Measurements from ENCODE around the gene VPS45. TPM values are rescaled to one million over a fixed set of nuclear protein-coding genes. Genes with fewer than 3 reads are reported as not detected.

The VPS45 gene
- total and polyA plus RNA-seq, 4 donors: 19.7 to 58.2 (median 46.2) TPM

GRCh38 chr1:150161747-150162581 lies 94.4 kb downstream of the VPS45 start:
- Histone ChIP-seq H3K27me3 (ENCODE audit: control insufficient read depth in 1 of 2, insufficient read depth in 2 of 2, low read length in 1 of 2) (no peaks in the 10 kb centered on the region), H3K27ac (ENCODE audit: low read depth in 1 of 2, low read length in 2 of 2) (peak overlapping the region; percentile 97 to 98), H3K4me1 (ENCODE audit: control insufficient read depth in 1 of 2, insufficient read depth in 2 of 2, low read length in 2 of 2) (no peaks in the 10 kb centered on the region), H3K9me3 (ENCODE audit: control insufficient read depth, low read length) (no peaks in the 10 kb centered on the region), H3K36me3 (ENCODE audit: control insufficient read depth in 1 of 2, insufficient read depth in 2 of 2, low read length in 1 of 2) (peaks cover 3 to 9% of the 10 kb centered on the region in 2 donors), H3K4me3 (ENCODE audit: low read length in 2 of 2) (no peak overlapping the region)
- intact Hi-C loops (cut with DNase I): loop anchor here in 1 of 2 donors (1.0 to 5.0 kb wide), 2 partner anchors 11 to 70 kb away; no protein-coding TSS in a partner anchor
- 58 to 62% methylated on average over 9 of the region's 9 CpGs for WGBS, 2 donors
- no peak for DNase-seq
- ATAC-seq (ENCODE audit: low FRiP score): no peak

- Histone ChIP-seq H3K27me3 (ENCODE audit: control insufficient read depth in 1 of 2, insufficient read depth in 2 of 2, low read length in 1 of 2) (no peaks in the 10 kb centered on the region), H3K4me3 (ENCODE audit: low read length in 2 of 2) (no peak overlapping the region), H3K9me3 (ENCODE audit: control insufficient read depth, low read length) (no peaks in the 10 kb centered on the region), H3K36me3 (ENCODE audit: control insufficient read depth in 1 of 2, insufficient read depth in 2 of 2, low read length in 1 of 2) (peaks cover 3 to 9% of the 10 kb centered on the region in 2 donors), H3K4me1 (ENCODE audit: control insufficient read depth in 1 of 2, insufficient read depth in 2 of 2, low read length in 2 of 2) (no peaks in the 10 kb centered on the region), H3K27ac (ENCODE audit: low read depth in 1 of 2, low read length in 2 of 2) (peak overlapping the region; percentile 97 to 98)
- DNase-seq (no peak), ATAC-seq (ENCODE audit: low FRiP score) (no peak)
- intact Hi-C loops (cut with DNase I): loop anchor here in 1 of 2 donors (1.0 to 5.0 kb wide), 2 partner anchors 11 to 70 kb away; no protein-coding TSS in a partner anchor
- 16 to 22% methylated on average over 4 of the region's 4 CpGs for WGBS, 2 donors
These were observed 94.9 kb downstream of the VPS45 start for GRCh38 chr1:150162582-150162861.

GRCh38 chr1:150162862-150163706 lies 95.5 kb downstream of the VPS45 start:
- ATAC-seq (ENCODE audit: low FRiP score) (peak; percentile 91), DNase-seq (peak; percentile 94 to 96)
- Histone ChIP-seq H3K4me3 (ENCODE audit: low read length in 2 of 2) (no peak overlapping the region), H3K9me3 (ENCODE audit: control insufficient read depth, low read length) (no peaks in the 10 kb centered on the region), H3K27me3 (ENCODE audit: control insufficient read depth in 1 of 2, insufficient read depth in 2 of 2, low read length in 1 of 2) (no peaks in the 10 kb centered on the region), H3K36me3 (ENCODE audit: control insufficient read depth in 1 of 2, insufficient read depth in 2 of 2, low read length in 1 of 2) (peaks cover 3 to 6% of the 10 kb centered on the region in 2 donors), H3K4me1 (ENCODE audit: control insufficient read depth in 1 of 2, insufficient read depth in 2 of 2, low read length in 2 of 2) (no peaks in the 10 kb centered on the region), H3K27ac (ENCODE audit: low read depth in 1 of 2, low read length in 2 of 2) (peak overlapping the region; percentile 98)
- WGBS, 2 donors: 1 to 2% methylated on average over 14 of the region's 14 CpGs
- intact Hi-C loops (cut with DNase I): loop anchor here in 1 of 2 donors (1.0 to 5.0 kb wide), 2 partner anchors 12 to 69 kb away; no protein-coding TSS in a partner anchor

GRCh38 chr1:150164224-150164623 lies 96.6 kb downstream of the VPS45 start:
- H3K9me3 ChIP-seq (ENCODE audit: control insufficient read depth, low read length): no peaks in the 10 kb centered on the region
- intact Hi-C loops (cut with DNase I): loop anchor here in 1 of 2 donors (5.0 kb wide), 1 partner anchor 68 kb away; no protein-coding TSS in a partner anchor
- no peaks in the 10 kb centered on the region for H3K4me1 ChIP-seq (ENCODE audit: control insufficient read depth in 1 of 2, insufficient read depth in 2 of 2, low read length in 2 of 2)
- 94 to 96% methylated on average over 5 of the region's 5 CpGs for WGBS, 2 donors
- DNase-seq: peak in 1 of 2 donors; percentile 76
- ATAC-seq (ENCODE audit: low FRiP score): no peak
- peak overlapping the region in 1 of 2 donors; percentile 98 for H3K27ac ChIP-seq (ENCODE audit: low read depth in 1 of 2, low read length in 2 of 2)
- peaks cover 0 to 1% of the 10 kb centered on the region in 2 donors for H3K36me3 ChIP-seq (ENCODE audit: control insufficient read depth in 1 of 2, insufficient read depth in 2 of 2, low read length in 1 of 2)
- H3K4me3 ChIP-seq (ENCODE audit: low read length in 2 of 2): no peak overlapping the region
- no peaks in the 10 kb centered on the region for H3K27me3 ChIP-seq (ENCODE audit: control insufficient read depth in 1 of 2, insufficient read depth in 2 of 2, low read length in 1 of 2)

GRCh38 chr1:150164779-150165178 lies 97.2 kb downstream of the VPS45 start:
- ATAC-seq (ENCODE audit: low FRiP score) (no peak), DNase-seq (no peak)
- intact Hi-C loops (cut with DNase I): loop anchor here (5.0 kb wide), 2 partner anchors 68 to 202 kb away; no protein-coding TSS in a partner anchor
- H3K4me1 ChIP-seq (ENCODE audit: control insufficient read depth in 1 of 2, insufficient read depth in 2 of 2, low read length in 2 of 2): no peaks in the 10 kb centered on the region
- peak overlapping the region; percentile 31 to 65 for H3K27ac ChIP-seq (ENCODE audit: low read depth in 1 of 2, low read length in 2 of 2)
- no peaks in the 10 kb centered on the region for H3K9me3 ChIP-seq (ENCODE audit: control insufficient read depth, low read length)
- H3K27me3 ChIP-seq (ENCODE audit: control insufficient read depth in 1 of 2, insufficient read depth in 2 of 2, low read length in 1 of 2): no peaks in the 10 kb centered on the region
- no peak overlapping the region for H3K4me3 ChIP-seq (ENCODE audit: low read length in 2 of 2)
- H3K36me3 ChIP-seq (ENCODE audit: control insufficient read depth in 1 of 2, insufficient read depth in 2 of 2, low read length in 1 of 2): no peaks in the 10 kb centered on the region
- 78 to 83% methylated on average over 5 of the region's 5 CpGs for WGBS, 2 donors

- WGBS, 2 donors: 55 to 64% methylated on average over 14 of the region's 14 CpGs
- H3K36me3 ChIP-seq (ENCODE audit: control insufficient read depth in 1 of 2, insufficient read depth in 2 of 2, low read length in 1 of 2): no peaks in the 10 kb centered on the region
- no peak for ATAC-seq (ENCODE audit: low FRiP score)
- intact Hi-C loops (cut with DNase I): loop anchor here in 1 of 2 donors (5.0 kb wide), 1 partner anchor 204 kb away; no protein-coding TSS in a partner anchor
- H3K9me3 ChIP-seq (ENCODE audit: control insufficient read depth, low read length): no peaks in the 10 kb centered on the region
- no peaks in the 10 kb centered on the region for H3K4me1 ChIP-seq (ENCODE audit: control insufficient read depth in 1 of 2, insufficient read depth in 2 of 2, low read length in 2 of 2)
- H3K27me3 ChIP-seq (ENCODE audit: control insufficient read depth in 1 of 2, insufficient read depth in 2 of 2, low read length in 1 of 2): no peaks in the 10 kb centered on the region
- peak overlapping the region; percentile 41 to 65 for H3K27ac ChIP-seq (ENCODE audit: low read depth in 1 of 2, low read length in 2 of 2)
- DNase-seq: no peak
- no peak overlapping the region for H3K4me3 ChIP-seq (ENCODE audit: low read length in 2 of 2)
These were observed 98.3 kb downstream of the VPS45 start for GRCh38 chr1:150165622-150166612.

DNA sequence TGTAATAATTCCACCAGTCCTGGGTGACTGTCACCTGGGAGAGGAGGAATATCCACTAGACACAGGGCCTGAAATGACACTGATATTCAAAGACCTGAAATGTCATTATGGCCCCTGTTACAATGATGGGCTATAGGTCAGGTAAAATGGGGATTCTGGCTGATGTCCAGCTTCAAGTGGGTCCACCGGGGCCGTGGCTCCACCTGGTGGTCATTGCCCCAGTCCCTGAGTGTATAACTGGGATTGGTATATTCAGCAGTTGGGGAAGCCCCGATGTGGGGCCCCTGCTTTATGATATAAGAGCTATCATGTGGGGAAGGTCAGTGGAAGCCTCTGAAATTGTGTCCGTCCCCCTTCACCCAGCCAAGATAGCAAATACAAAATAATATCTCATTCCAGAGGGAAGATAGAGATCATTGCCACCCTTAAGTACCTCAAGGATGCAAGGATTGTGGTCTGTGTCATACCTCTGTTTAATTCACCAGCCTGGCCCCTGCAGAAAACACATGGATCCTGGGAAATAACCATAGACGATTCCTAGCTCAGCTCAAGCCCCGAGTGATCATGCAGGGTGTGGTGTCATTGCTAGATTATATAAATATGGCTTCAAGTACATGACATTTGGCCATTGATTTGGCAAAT lies 101.5 kb downstream of the VPS45 start:
- WGBS, 2 donors: 22 to 23% methylated on average over 6 of the region's 6 CpGs
- Histone ChIP-seq H3K27me3 (ENCODE audit: control insufficient read depth in 1 of 2, insufficient read depth in 2 of 2, low read length in 1 of 2) (no peaks in the 10 kb centered on the region), H3K9me3 (ENCODE audit: control insufficient read depth, low read length) (no peaks in the 10 kb centered on the region), H3K4me3 (ENCODE audit: low read length in 2 of 2) (no peak overlapping the region), H3K4me1 (ENCODE audit: control insufficient read depth in 1 of 2, insufficient read depth in 2 of 2, low read length in 2 of 2) (no peaks in the 10 kb centered on the region), H3K36me3 (ENCODE audit: control insufficient read depth in 1 of 2, insufficient read depth in 2 of 2, low read length in 1 of 2) (no peaks in the 10 kb centered on the region), H3K27ac (ENCODE audit: low read depth in 1 of 2, low read length in 2 of 2) (no peak overlapping the region)
- peak; percentile 77 to 91 for DNase-seq
- peak; percentile 69 for ATAC-seq (ENCODE audit: low FRiP score)
- intact Hi-C loops (cut with DNase I): loop anchor here (2.0 to 5.0 kb wide), 3 partner anchors 96 to 207 kb away; no protein-coding TSS in a partner anchor

All from aorta (tissue), 5 donors.